Measurements from ENCODE around the gene PKP2. TPM values are rescaled to one million over a fixed set of nuclear protein-coding genes. Genes with fewer than 3 reads are reported as not detected.
"Not testable (repeated sequence)": the region's sequence is repeated elsewhere in the genome, so short reads cannot be mapped to it uniquely, and the experiment has no call there.

The PKP2 gene
- total RNA-seq, 4 donors from 2014 or later: 0.62 to 3.3 (median 1.2) TPM

GRCh38 chr12:32876004-32876403 is 20.6 kb downstream of the PKP2 start:
- no peaks in the 10 kb centered on the region for H3K4me1 ChIP-seq
- TF ChIP-seq POLR2A (IDR thresholded peaks at IDR 0.05) (no peak), POLR2AphosphoS5 (IDR thresholded peaks at IDR 0.05) (no peak), EP300 (IDR thresholded peaks at IDR 0.05) (no peak), CTCF (IDR thresholded peaks at IDR 0.05) (no peak)
- no peak overlapping the region for H3K27ac ChIP-seq

GRCh38 chr12:32874975-32875374 is 21.6 kb downstream of the PKP2 start:
- H3K36me3 ChIP-seq: no peaks in the 10 kb centered on the region
- H3K4me1 ChIP-seq: no peaks in the 10 kb centered on the region
- no peak overlapping the region for H3K27ac ChIP-seq
- 83 to 100% methylated on average over 1 of the region's 1 CpG for WGBS, 2 donors (ENCODE audit: low coverage in 1 of 2)
- H3K4me3 ChIP-seq: no peak overlapping the region
- H3K9me3 ChIP-seq: no peaks in the 10 kb centered on the region
- no peaks in the 10 kb centered on the region for H3K27me3 ChIP-seq
- ATAC-seq: no peak
- TF ChIP-seq POLR2A (IDR thresholded peaks at IDR 0.05) (no peak), CTCF (IDR thresholded peaks at IDR 0.05) (no peak), POLR2AphosphoS5 (IDR thresholded peaks at IDR 0.05) (no peak), EP300 (IDR thresholded peaks at IDR 0.05) (no peak)

More at GRCh38 chr12:32876004-32876403, 20.6 kb downstream of the PKP2 start:
- Histone ChIP-seq H3K9me3 (no peaks in the 10 kb centered on the region), H3K27me3 (no peaks in the 10 kb centered on the region), H3K4me3 (no peak overlapping the region), H3K36me3 (no peaks in the 10 kb centered on the region)
- no peak for ATAC-seq
- WGBS, 2 donors (ENCODE audit: low coverage in 1 of 2): 82% methylated on average over 2 of the region's 2 CpGs

- WGBS, 2 donors (ENCODE audit: low coverage in 1 of 2): 72 to 74% methylated on average over 3 of the region's 3 CpGs
- TF ChIP-seq CTCF (IDR thresholded peaks at IDR 0.05): no peak
- TF ChIP-seq POLR2A (IDR thresholded peaks at IDR 0.05): no peak
- no peak for TF ChIP-seq EP300 (IDR thresholded peaks at IDR 0.05)
- TF ChIP-seq POLR2AphosphoS5 (IDR thresholded peaks at IDR 0.05): no peak
- H3K27me3 ChIP-seq: no peaks in the 10 kb centered on the region
- no peaks in the 10 kb centered on the region for H3K4me1 ChIP-seq
- H3K4me3 ChIP-seq: no peak overlapping the region
- H3K27ac ChIP-seq: no peak overlapping the region
- no peaks in the 10 kb centered on the region for H3K9me3 ChIP-seq
- ATAC-seq: no peak
- H3K36me3 ChIP-seq: no peaks in the 10 kb centered on the region
Observed at GRCh38 chr12:32874078-32874477, 22.5 kb downstream of the PKP2 start.

GRCh38 chr12:32872416-32872815 is 24.2 kb downstream of the PKP2 start:
- not testable (repeated sequence) for H3K9me3 ChIP-seq, H3K4me1 ChIP-seq, H3K27me3 ChIP-seq, H3K36me3 ChIP-seq, H3K4me3 ChIP-seq, H3K27ac ChIP-seq, ATAC-seq
- WGBS, 2 donors (ENCODE audit: low coverage in 1 of 2): 69 to 82% methylated on average over 2 to 3 of the region's 5 CpGs

- ATAC-seq: no peak
- Histone ChIP-seq H3K4me3 (no peak overlapping the region), H3K4me1 (no peaks in the 10 kb centered on the region), H3K36me3 (no peaks in the 10 kb centered on the region), H3K9me3 (no peaks in the 10 kb centered on the region), H3K27me3 (no peaks in the 10 kb centered on the region), H3K27ac (no peak overlapping the region)
- TF ChIP-seq POLR2AphosphoS5 (IDR thresholded peaks at IDR 0.05): no peak
- no peak for TF ChIP-seq EP300 (IDR thresholded peaks at IDR 0.05)
- TF ChIP-seq CTCF (IDR thresholded peaks at IDR 0.05): no peak
- TF ChIP-seq POLR2A (IDR thresholded peaks at IDR 0.05): no peak
- WGBS, 2 donors (ENCODE audit: low coverage in 1 of 2): 19 to 31% methylated on average over 3 of the region's 3 CpGs
Observed at GRCh38 chr12:32870716-32871115, 25.9 kb downstream of the PKP2 start.
